Vagina (tissue), 2 donors: ENCODE data around the gene LGALS7B.
"Not testable (repeated sequence)": the region's sequence is repeated elsewhere in the genome, so short reads cannot be mapped to it uniquely, and the experiment has no call there.

Source experiments
- CTCF ChIP-seq, 3 experiments: fragments of 450-650 bp in 2 of 3; fragments of 200-600 bp in 1 of 3; sonication (generic) in 1 of 3; IDR thresholded peaks; one replicate each; pipeline ENCODE4 v1.5.1; 2017 to 2019; ENCODE audit warnings: antibody characterized with exemption in 3 of 3, mild to moderate bottlenecking in 2 of 3, moderate library complexity in 2 of 3
- POLR2A ChIP-seq, 2 donors: fragments of 450-650 bp; IDR thresholded peaks; one replicate each; pipeline ENCODE4 v1.6.1; 2017; ENCODE audit warnings: antibody characterized with exemption in 2 of 2, mild to moderate bottlenecking in 2 of 2, moderate library complexity in 2 of 2
- POLR2AphosphoS5 ChIP-seq, 2 donors: sonication (generic); formaldehyde crosslinking; IDR thresholded peaks; one replicate each; pipeline ENCODE4 v1.9.0; 2017; ENCODE audit warnings: antibody characterized with exemption in 2 of 2, mild to moderate bottlenecking in 2 of 2, low read depth in 1 of 2; ENCODE audit not compliant: insufficient read depth in 1 of 2

DNA sequence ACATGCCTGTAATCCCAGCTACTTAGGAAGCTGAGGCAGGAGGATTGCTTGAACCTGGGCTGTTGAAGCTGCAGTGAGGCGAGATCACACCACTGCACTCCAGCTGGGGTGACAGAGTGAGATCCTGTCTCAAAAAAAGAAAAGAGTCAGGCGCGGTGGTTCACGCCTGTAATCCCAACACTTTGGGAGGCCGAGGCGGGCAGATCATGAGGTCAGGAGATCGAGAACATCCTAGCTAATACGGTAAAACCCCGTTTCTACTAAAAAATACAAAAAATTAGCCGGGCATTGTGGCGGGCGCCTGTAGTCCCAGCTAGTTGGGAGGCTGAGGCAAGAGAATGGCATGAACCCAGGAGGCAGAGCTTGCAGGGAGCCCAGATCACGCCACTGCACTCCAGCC, 6.8 kb upstream of the LGALS7B start:
- not testable (repeated sequence) for TF ChIP-seq CTCF (IDR thresholded peaks at IDR 0.05); POLR2AphosphoS5 (IDR thresholded peaks at IDR 0.05; ENCODE audit: insufficient read depth in 1 of 2, low read depth in 1 of 2); POLR2A (IDR thresholded peaks at IDR 0.05)
